Gastroesophageal sphincter (tissue), 4 donors: ENCODE results near the gene PIK3R1. TPM values are rescaled to one million over a fixed set of nuclear protein-coding genes. Genes with fewer than 3 reads are reported as not detected.

ENCODE experiments used
- ATAC-seq: fragments of 150-250 bp; one replicate; pipeline ENCODE4 v1.9.1; 2016; ENCODE audit warnings: mild to moderate bottlenecking, moderate library complexity
- H3K27ac ChIP-seq, 4 donors: fragments of 200-600 bp; sonication (generic) in 3 of 4; 1 replicate in 3 of 4; 2 replicates in 1 of 4; pipeline ENCODE4 v1.5.1; 2016 to 2019
- H3K27me3 ChIP-seq: fragments of 200-600 bp; sonication (generic); one replicate; pipeline ENCODE4 v1.5.1; 2019
- H3K36me3 ChIP-seq, 2 donors: fragments of 200-600 bp; sonication (generic); one replicate each; pipeline ENCODE4 v1.5.1; 2019; ENCODE audit warnings: control low read depth in 1 of 2
- H3K4me1 ChIP-seq, 3 donors: fragments of 200-600 bp; sonication (generic); 1 replicate in 2 of 3; 2 replicates in 1 of 3; pipeline ENCODE4 v1.5.1; 2016 to 2019; ENCODE audit warnings: control low read depth in 2 of 3
- H3K4me3 ChIP-seq, 2 donors: fragments of 200-600 bp; sonication (generic); one replicate each; pipeline ENCODE4 v1.5.1; 2019; ENCODE audit warnings: mild to moderate bottlenecking in 1 of 2, moderate library complexity in 1 of 2
- H3K9me3 ChIP-seq, 3 donors: fragments of 200-600 bp; sonication (generic); one replicate each; pipeline ENCODE4 v1.5.1; 2017 to 2019; ENCODE audit warnings: control low read depth in 2 of 3
- CTCF ChIP-seq, 4 experiments: fragments of 200-600 bp in 2 of 4; fragments of 450-650 bp in 2 of 4; sonication (generic) in 1 of 4; IDR thresholded peaks; one replicate each; pipeline ENCODE4 v1.5.1; 2017 to 2019; ENCODE audit warnings: antibody characterized with exemption in 4 of 4, mild to moderate bottlenecking in 2 of 4, moderate library complexity in 2 of 4
- EP300 ChIP-seq: sonication (generic); formaldehyde crosslinking; IDR thresholded peaks from one replicate; pipeline ENCODE4 v1.6.1; 2017; ENCODE audit warnings: antibody characterized with exemption, mild to moderate bottlenecking
- POLR2A ChIP-seq, 2 donors: fragments of 450-650 bp; IDR thresholded peaks; one replicate each; pipeline ENCODE4 v1.6.1; 2017; ENCODE audit warnings: antibody characterized with exemption in 2 of 2, mild to moderate bottlenecking in 2 of 2, moderate library complexity in 1 of 2
- POLR2AphosphoS5 ChIP-seq: sonication (generic); formaldehyde crosslinking; IDR thresholded peaks from one replicate; pipeline ENCODE4 v1.6.1; 2017; ENCODE audit warnings: antibody characterized with exemption
- WGBS, 2 donors: methylation state at CpG; one replicate each; pipeline ENCODE4 v1.1.5; 2018; ENCODE audit warnings: low coverage in 1 of 2; 5-methylcytosine and 5-hydroxymethylcytosine counted together
- total RNA-seq, 4 donors: library from RNA; depleted of rRNA; stranded (reverse); fragments of >200 nt; gene quantifications; one replicate each; pipeline ENCODE4 v1.1.0, GENCODE V29; 2016

The PIK3R1 gene
- total RNA-seq, 4 donors from 2014 or later: 188 to 403 (median 312) TPM

- H3K9me3 ChIP-seq: no peaks in the 10 kb centered on the region
- H3K4me3 ChIP-seq: no peak overlapping the region
- WGBS, 2 donors: 82 to 97% methylated on average over 2 of the region's 2 CpGs
- TF ChIP-seq POLR2AphosphoS5 (no peak), POLR2A (IDR thresholded peaks at IDR 0.05) (no peak), EP300 (no peak), CTCF (IDR thresholded peaks at IDR 0.05) (no peak)
- no peaks in the 10 kb centered on the region for H3K27me3 ChIP-seq
- peak overlapping the region; percentile 80 to 86 (median 83) for H3K27ac ChIP-seq
- H3K4me1 ChIP-seq: peaks cover 58 to 100% (median 60%) of the 10 kb centered on the region in 3 donors
- ATAC-seq: no peak
- H3K36me3 ChIP-seq: peaks cover 0 to 16% of the 10 kb centered on the region in 2 donors
These were observed 54.3 kb downstream of the PIK3R1 start for GRCh38 chr5:68269820-68270219.

GRCh38 chr5:68270399-68270975 is 54.9 kb downstream of the PIK3R1 start:
- Histone ChIP-seq H3K36me3 (peaks cover 2 to 23% of the 10 kb centered on the region in 2 donors), H3K9me3 (no peaks in the 10 kb centered on the region), H3K4me1 (peaks cover 55 to 98% (median 58%) of the 10 kb centered on the region in 3 donors), H3K4me3 (no peak overlapping the region), H3K27me3 (no peaks in the 10 kb centered on the region), H3K27ac (peak overlapping the region; percentile 25 to 86 (median 82))
- no peak for ATAC-seq
- no peak for TF ChIP-seq POLR2A (IDR thresholded peaks at IDR 0.05)
- no peak for TF ChIP-seq EP300
- TF ChIP-seq POLR2AphosphoS5: no peak
- TF ChIP-seq CTCF (IDR thresholded peaks at IDR 0.05): no peak

GRCh38 chr5:68271124-68271523 is 55.6 kb downstream of the PIK3R1 start:
- peak overlapping the region; percentile 60 to 86 (median 82) for H3K27ac ChIP-seq
- H3K36me3 ChIP-seq: peaks cover 3 to 30% of the 10 kb centered on the region in 2 donors
- WGBS, 2 donors: 33 to 56% methylated on average over 1 to 5 of the region's 5 CpGs
- no peak overlapping the region for H3K4me3 ChIP-seq
- no peaks in the 10 kb centered on the region for H3K27me3 ChIP-seq
- no peaks in the 10 kb centered on the region for H3K9me3 ChIP-seq
- no peak for TF ChIP-seq POLR2A (IDR thresholded peaks at IDR 0.05)
- TF ChIP-seq POLR2AphosphoS5: no peak
- TF ChIP-seq EP300: no peak
- no peak for TF ChIP-seq CTCF (IDR thresholded peaks at IDR 0.05)
- ATAC-seq: no peak
- H3K4me1 ChIP-seq: peaks cover 49 to 98% (median 61%) of the 10 kb centered on the region in 3 donors

GRCh38 chr5:68272289-68272688 is 56.7 kb downstream of the PIK3R1 start:
- no peak for TF ChIP-seq EP300
- TF ChIP-seq CTCF (IDR thresholded peaks at IDR 0.05): peak; percentile 17 to 44 (median 28)
- Histone ChIP-seq H3K27ac (peak overlapping the region; percentile 72 to 86 (median 82)), H3K27me3 (no peaks in the 10 kb centered on the region), H3K4me3 (no peak overlapping the region), H3K36me3 (peaks cover 10 to 41% of the 10 kb centered on the region in 2 donors), H3K9me3 (no peaks in the 10 kb centered on the region), H3K4me1 (peaks cover 47 to 98% (median 55%) of the 10 kb centered on the region in 3 donors)
- no peak for ATAC-seq
- WGBS, 2 donors: 64 to 65% methylated on average over 2 of the region's 2 CpGs

- no peaks in the 10 kb centered on the region for H3K27me3 ChIP-seq
- H3K4me3 ChIP-seq: no peak overlapping the region
- peaks cover 14 to 57% of the 10 kb centered on the region in 2 donors for H3K36me3 ChIP-seq
- ATAC-seq: peak; percentile 73
- H3K9me3 ChIP-seq: no peaks in the 10 kb centered on the region
- WGBS, 2 donors: 55 to 67% methylated on average over 3 of the region's 3 CpGs
- H3K27ac ChIP-seq: peak overlapping the region; percentile 72 to 86 (median 82)
- no peak for TF ChIP-seq EP300
- TF ChIP-seq POLR2A (IDR thresholded peaks at IDR 0.05): no peak
- TF ChIP-seq CTCF (IDR thresholded peaks at IDR 0.05): no peak
- TF ChIP-seq POLR2AphosphoS5: no peak
- peaks cover 37 to 97% (median 53%) of the 10 kb centered on the region in 3 donors for H3K4me1 ChIP-seq
These were observed 58.3 kb downstream of the PIK3R1 start for GRCh38 chr5:68273717-68274409.
